Stimulated activated CD4-positive, alpha-beta T cell treated with anti-CD3 and anti-CD28 coated beads, Interleukin-12 subunit alpha, Interleukin-12 subunit beta, amount 100 ng/mL, for 4 hours (primary cell): Measurements from ENCODE around the gene PLCH1.

Experiments used
- DNase-seq: peaks from one replicate; pipeline ENCODE4 v3.0.0-alpha.2; 2020

Gene PLCH1

DNA sequence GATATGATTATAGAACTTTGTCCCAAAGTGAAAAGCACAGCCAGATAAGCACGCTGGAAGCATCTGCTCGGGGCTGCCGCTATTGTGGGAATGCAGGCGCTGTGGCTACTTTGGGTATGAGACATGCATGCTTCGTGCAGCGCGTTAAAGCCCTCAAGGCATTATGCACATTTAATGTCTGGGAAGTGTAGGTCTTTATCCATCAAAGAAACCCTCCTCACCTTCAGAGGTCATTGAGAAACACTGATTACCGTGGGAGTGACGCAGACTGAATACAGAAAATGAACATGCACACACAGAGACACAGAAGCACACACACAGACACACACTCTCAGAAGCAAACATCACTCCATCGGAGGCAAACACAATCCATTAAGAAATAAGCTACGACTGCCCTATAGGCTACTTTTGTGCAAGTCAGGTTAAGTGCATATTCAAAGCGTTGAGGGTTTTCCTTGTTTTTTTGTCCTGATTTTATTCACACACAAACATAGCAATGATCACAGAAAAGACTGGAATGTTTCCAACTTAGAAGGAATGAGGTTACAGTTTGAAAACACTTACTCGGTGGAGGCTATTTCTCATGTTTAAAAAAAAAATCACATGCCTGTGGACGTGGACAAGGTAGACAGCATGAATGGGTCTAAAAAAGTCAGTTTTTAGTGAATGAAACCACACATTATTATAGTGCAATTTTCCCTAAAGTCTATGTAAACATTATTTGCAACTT, 68.5 kb downstream of the PLCH1 start:
- no peak for DNase-seq

DNA sequence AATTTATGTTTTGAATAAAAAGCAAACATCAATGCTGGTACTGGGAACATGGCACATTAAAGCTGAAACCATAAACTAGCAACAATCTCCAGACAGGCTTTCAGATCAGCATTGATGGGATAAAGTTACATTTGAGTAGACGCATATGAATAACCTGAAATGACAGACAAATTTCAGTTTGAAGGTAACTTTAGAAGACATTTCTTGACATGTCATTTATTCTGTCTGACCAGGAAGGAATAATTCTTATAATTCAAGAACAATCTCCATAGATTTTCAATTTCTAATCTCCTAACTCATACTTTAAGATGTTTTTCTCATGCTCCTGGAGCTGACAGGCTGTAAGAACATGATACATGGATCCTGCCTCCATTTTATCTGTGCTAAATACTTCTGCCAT, 69.8 kb downstream of the PLCH1 start:
- no peak for DNase-seq

DNA sequence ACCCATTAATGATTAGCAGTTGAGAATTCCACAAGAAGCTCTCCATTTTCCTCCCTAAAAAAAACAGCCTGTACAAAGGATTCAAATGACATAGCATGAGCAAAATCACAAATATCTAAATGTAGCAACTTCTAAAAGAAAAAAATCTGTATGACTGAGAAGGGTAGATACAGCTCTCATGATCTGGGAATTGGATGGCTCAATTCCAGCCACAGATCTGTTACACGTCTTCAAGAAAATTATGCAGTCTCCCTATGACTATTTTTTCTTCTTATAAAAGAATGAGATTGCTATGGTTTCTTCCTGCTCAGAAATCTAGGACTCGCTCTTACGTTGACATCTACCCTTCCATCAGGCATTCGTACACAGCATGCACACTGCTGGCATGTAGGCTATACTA, 71.5 kb downstream of the PLCH1 start:
- DNase-seq, result no peak

DNA sequence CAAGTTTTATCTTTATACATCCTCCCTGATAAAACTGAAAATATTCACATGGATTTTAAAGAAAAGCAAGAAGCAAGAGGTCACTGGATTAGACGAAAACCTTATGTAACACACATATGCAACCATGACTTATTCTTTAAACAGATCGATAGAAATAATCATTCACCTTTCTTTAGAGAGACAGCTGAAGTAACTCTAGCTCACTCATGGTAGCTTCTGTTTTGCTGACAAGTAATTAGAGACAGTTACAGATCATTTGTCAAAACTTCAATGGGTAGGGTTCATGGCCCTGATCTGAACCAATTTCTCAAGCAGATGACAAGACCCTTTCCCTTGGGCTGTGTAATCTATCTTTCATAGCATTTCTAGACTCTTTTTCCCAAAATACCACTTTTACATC, 74.5 kb downstream of the PLCH1 start:
- DNase-seq, result no peak

DNA sequence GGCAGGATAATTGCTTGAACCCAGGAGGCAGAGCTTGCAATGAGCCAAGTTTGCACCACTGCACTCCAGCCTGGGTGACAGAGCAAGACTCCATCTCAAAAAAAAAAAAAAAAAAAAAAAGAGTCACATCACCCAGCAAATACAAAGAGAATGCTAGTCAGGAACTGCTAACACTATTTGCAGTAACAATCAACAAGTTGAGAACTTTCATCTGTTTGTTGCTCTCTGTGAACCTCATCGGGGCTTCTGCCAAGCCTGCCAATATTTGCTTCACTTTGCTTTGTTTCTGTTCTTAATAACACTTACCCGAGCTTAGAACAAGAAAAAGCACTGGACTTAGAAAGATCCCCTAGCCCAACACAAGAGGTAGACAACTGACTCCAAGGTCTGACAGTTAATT, 76.9 kb downstream of the PLCH1 start:
- no peak for DNase-seq

DNA sequence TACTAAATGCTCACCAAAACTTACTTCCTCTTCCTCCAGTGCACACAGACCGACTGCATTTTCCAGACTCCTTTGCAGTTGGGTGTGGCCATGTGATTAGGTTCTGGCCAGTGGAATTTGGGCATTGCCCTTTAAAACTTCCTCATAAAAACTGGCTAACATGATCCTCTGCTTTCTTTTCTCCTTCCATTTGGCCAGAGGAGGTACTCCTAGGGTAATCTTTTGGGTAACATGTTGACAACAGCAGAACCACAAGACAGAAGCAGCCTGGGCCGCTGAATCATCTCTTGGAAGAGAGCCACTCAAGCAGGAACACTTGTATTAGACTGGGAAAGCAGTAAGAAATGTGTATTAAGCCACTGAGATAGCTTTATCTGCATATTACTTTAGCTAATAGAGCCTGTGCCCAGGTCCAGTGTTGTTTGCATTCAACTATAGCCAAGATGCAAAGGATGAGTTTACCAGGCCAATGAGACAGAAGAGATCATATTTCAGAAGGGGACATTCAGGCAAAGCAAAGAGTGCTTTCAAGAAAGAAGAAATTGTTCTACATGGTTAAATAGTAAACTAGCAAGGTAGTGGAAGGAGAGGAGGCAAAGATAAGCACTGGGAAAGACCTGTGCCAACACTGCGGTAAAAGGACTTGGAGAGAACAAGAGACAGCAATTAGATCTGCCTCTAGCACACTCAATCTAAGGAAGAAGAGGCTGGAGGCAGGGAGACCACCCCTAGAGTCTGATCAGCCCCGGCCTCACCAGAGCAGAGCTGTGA, 79.8 kb downstream of the PLCH1 start:
- DNase-seq, result no peak

DNA sequence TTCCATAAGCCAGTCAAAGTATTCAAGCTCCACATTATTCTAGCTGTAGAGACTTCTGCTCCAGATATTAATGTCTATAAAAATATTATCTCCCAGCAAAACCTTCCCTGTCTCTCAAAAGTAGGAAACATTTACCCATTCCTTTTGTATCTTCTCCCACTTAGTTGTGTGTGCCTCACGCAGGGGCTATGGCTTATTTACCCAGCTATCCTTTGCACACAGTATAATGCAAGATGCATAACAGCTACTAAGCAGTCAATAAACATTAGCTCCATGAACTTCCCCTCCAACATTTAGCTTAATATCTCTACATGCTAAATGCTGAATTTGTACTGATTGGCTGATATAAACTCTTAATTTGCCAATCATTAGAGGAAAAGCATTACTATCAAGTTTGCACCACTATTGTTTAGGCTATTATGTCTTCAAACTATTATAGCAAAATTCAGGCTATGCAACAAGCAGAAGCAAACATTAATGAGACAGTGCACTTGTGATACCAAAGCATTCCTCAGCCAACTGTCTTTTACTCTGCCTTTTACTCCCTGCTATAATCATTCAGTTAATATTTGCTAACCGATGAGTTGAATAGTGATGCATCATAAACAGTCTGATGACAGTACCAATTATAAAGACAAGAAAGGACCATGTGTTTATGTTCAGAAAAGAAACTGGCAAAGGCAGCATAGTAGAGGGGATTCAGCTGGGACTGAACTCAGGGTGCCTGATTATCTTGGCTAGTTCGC, 81.2 kb downstream of the PLCH1 start:
- no peak for DNase-seq

DNA sequence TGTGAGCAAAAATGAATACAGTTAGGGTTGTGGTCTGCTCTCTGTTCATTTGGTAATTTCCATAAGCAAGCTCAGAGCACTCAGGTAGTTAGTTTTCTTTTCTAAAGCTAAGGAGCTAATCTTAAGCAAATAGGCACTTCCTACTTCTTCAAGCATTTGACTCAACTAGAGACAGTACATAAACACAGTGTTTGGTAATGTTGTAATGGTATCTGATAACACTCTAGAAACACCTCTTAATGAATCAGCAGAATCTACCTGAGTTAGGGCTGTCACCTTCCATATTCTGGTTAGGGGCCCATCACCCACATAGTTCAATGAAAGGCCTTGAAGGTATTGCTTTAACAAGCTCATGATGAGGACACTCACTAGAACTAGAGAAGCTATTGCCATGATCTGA, 83.1 kb downstream of the PLCH1 start:
- DNase-seq, result no peak

DNA sequence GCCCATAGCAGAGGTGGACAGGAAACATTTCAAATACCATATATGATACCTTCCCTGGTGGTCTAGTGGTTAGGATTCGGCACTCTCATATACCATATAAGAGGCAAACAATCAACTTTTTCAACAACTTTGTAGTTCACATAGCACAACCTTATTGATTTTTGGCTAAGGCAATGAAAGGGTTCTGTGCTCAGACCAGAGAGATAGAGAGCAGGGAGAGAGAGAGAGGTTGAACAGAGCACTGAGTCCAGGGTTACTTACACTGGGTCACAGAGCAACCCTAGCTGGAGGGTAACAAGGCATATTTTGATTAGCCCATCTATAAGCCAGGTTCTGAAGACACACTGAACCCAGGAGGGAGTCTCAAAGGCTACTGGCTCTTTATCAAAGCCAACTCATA, 83.8 kb downstream of the PLCH1 start:
- DNase-seq, result no peak

DNA sequence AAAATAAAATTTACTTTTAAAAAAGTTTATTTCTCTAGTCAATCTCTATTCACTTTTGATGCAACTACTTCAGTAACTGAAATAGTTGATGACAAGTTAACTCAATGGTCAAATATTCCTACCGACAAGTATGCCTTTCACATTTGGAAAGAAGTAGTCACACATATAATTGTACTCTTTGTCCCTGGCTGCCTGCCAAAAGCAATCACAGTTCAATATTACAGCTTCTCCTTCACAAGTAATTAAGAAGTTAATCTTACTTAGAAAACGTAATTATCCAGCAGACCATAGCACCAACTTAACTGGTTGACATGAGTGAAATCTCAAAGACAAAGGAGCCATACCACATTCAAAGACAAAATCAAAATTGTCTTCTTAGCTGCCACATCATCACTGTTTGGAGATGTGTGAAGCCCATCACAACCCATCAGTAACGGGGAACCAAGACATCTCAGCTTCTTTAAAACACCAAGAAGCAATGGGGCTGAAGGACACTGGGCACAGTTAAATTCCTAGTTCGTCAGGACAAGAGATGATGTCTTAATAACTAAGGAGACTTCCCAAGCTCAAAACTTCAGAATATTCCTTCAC, 86.1 kb downstream of the PLCH1 start:
- DNase-seq, result no peak

DNA sequence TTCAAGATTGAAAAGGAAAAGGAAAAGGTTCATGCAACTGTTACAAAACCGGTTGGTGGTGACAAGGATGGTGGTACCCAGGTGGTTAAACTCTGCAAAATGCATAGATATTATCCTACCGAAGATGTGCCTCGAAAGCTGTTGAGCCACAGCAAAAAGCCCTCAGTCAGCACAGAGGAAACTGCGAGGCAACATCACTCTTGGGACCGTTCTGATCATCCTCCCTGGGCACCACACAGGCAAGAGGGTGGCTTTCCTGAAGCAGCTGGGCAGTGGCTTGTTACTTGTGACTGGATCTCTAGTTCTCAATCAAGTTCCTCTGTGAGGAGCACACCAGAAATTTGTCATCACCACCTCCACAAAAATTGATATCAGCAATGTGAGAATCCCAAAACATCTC, 86.9 kb downstream of the PLCH1 start:
- no peak for DNase-seq

DNA sequence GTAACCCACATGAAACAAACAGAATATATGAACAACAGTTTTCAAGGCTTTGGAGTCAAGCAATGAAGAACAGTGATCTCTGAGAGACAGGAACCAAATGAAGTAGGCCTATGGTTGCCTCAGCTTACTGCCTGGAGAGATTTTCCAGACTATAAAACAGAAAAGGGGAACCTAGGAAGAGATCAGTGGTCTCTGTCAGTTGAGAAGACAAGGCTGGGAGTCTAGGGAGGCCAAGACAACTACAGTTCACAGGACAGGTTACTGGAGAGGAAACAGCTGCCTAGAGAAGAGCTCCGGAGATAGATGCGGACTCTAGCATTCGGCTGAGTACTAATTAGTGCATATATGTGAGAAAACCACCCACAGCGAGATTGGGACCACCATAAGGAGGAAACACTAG, 87.7 kb downstream of the PLCH1 start:
- no peak for DNase-seq

DNA sequence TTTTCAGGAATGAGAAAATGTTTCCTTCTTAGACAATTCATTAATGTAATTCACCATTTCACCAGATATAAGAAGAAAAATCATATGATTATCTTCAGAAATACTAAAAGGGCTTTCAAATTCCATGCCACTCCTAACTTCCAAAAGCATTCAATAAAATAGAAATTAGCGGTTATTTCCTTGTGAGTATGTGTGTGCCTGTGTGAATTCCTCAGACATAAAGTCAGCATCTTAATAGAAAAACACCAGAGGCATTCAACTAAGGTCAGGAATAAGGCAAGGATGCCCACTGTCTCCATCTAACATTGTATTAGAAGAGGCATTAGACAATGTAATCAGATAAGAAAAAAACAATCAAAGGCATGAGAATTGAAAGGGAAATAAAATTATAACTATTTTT, 88.4 kb downstream of the PLCH1 start:
- no peak for DNase-seq

DNA sequence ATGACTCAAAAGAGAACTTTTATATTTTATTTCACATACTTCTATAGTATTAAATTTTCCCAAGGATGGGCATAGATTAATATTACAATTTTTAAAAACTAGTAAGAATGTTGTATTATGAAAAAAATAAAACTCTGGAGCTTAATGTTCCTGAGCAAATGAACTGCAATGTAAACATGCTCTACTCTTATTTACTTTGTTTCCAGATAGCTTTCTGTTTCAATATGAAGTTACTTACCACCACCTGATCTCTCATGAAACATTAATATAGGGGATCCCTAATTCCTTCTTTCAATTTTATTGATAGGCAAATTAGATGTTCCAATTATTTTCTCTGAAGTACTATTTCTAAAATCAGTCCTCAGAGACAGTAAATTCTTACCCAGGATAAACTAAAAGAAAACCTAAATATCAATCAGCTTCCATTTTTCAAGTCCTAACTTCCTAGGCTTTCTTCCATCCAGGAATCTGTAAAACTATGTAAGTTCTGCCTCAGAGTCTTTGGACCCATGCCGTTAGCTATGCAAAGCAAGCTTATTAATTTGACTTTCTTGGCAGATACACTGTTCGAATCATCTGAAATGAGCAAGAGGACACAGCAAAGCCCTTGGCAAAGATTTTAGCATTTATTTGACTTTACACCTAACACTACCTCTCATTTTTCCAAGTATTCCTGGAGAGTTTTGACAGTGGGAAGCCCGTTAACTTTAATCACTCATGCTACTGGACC, 93.2 kb downstream of the PLCH1 start:
- DNase-seq, result no peak

DNA sequence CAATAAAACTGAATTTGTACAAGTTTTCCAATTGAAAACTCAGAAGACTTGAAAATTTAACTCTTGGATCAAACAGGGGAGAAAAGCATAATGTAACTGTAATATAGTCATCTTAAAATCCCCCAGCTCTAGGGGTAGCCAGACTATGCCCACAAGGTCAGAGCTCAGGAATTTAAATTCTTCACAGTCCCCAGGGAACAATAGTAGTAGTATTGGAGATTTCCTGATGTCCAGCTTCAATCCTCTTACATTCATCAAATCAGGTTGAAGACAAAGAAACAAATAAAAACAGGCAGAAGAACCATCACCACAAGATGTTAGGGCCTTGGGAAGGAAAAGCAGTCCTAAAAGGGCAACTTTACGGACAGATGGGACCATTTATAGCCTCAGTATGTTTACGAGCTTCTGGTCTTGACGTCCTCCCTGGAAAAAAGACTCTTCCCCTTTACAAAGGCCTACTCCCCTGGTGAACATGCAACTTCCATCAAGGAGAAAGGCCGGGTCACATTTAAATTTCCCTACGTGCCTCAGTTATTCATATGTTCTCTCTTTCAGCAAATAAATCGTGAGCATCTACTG, 96.8 kb downstream of the PLCH1 start:
- DNase-seq, result no peak

DNA sequence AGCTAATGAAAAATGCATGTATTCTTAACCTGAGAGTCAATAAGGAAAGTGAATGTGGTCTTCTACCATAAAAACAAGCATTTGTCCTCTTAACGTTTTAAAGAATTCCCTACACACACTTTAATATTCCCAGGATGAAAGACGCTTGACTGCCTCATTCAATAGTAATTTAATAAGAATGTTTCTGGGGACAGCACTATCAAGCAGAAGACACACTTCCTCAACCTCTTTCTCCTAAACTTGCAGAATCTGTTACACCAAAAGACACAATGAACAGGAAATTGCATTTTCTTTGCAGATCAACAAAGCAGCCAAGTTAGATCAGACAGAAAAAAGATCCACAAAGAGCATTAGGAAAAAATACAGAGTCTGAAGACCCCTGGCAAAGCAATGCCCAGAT, 97.7 kb downstream of the PLCH1 start:
- no peak for DNase-seq

DNA sequence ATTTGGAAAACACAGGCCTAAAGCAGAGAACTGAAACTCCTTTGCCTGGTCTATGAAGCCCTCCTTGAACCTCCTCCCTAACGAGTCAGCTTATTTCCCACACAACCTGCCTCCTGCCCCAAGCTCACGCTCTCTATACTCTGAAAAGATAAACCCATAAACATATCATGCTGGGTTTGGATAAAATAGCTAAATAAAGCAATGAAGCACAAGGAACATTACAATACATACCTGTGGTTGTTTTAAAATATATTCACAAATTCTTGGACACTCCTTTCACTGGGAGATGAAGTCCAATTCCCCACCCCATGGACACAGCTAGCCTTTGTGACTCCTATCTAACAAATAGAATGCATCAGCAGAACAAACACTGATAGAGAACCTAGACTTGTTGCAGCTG, 98.2 kb downstream of the PLCH1 start:
- DNase-seq, result no peak

DNA sequence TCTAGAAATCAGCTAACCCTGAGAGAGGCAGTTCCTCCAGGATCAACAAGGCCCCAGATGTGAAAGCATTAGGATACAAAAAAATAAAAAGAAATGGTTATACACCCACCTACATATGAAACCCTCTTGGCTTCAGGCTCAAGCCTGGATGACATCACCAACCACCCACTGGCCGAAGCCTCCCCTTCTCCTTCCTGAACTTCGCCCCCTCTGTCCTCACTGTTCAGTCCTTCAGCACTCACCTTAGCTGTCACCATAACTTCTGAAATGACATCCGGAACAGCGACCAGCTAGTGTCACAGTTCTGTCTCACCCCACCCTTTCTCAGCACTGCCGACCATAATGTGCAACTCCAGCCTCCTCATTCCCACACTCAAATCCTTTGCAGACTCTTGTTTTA, 98.7 kb downstream of the PLCH1 start:
- DNase-seq, result no peak

DNA sequence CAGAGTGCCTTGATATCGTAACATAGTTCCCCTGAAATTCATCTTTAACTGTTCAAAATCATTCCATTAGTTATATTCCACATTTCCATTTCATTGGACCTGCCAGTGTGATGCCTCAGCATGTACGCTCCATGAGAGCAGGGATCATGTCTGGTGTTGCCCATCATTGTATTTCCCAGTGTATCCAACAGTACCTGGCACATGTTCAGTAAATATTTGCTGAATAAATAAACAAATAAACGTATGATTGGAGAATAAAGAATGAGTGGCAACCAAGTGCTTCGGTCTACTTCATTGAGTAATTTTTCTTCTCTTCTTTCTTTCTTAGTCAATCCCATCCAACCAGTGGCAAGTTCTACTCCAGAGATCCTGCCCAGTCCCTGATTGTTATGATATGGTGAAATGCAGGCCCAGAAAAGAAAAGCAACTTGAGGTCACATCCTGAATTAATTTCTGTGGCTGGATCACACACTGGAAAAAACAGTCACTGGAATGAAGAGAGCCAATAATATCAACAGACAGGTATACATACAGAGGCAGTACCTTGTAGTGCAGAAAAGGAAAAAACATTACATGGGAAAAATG, 101.2 kb downstream of the PLCH1 start:
- DNase-seq, result no peak

DNA sequence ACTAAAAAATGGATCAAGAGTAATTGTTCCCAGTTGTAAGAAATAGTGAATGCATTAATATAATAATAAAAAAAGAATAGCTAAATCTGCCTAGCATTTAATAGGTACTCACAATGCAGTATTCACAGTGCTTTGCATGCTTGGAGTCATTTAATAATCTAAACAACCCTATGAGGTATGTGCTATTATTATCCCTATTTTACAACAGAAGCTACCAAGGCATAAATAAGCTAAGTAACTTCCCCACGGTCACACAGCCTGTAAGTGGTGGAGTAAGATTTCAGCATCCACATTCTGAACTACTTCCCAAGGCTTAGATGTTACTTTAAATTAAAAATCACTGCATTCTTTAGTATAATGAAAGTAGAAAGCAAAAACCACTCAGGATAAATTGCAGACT, 102.9 kb downstream of the PLCH1 start:
- no peak for DNase-seq

DNA sequence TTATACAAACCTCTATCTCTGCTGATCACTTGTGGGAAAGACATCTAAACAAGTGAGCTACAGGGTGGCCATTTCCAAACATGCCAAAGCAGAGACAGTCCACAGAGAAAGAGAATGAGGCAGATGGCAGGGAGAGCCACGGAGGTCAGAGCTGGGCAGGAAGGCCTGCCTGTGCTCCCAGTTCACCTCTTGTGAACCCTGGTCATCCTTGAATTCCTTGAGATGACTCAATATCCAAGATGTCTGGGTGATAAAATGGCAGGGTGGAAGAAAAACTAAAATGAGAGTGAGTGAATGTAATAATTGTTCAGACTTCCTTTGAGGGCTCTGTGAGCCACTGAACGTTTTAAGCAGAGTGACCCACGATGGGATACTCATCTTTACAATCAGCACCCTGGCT, 104.8 kb downstream of the PLCH1 start:
- no peak for DNase-seq

DNA sequence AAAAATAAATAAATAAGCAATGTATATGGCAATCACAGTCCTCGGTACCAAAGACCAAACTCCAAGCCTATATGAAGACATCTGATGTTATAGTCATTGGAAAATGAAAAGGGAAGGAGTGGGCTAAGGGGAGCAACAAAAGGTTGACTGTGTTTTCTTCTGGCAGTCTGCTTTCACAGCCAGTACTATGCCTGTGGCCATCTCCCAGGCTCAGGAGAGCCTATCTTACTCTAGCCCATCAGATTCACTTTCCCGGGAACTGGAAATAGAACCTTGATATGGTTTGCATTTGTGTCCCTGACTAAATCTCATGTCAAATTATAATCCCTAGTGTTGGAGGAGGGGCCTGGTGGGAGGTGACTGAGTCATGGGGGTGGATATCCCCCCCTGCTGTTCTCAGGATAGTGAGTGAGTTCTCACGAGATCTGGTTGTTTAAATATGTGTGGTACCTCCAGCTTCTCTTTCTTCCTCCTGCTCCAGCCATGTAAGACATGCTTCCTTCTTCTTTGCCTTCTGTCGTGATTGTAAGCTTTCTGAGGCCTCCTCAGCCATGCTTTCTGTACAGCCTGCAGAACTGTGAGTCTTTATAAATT, 105.3 kb downstream of the PLCH1 start:
- DNase-seq, result no peak
